Measurements from ENCODE around the gene UTF1. TPM values are rescaled to one million over a fixed set of nuclear protein-coding genes. Genes with fewer than 3 reads are reported as not detected.

Gene UTF1
- total and polyA plus RNA-seq, 8 donors, result not detected

DNA sequence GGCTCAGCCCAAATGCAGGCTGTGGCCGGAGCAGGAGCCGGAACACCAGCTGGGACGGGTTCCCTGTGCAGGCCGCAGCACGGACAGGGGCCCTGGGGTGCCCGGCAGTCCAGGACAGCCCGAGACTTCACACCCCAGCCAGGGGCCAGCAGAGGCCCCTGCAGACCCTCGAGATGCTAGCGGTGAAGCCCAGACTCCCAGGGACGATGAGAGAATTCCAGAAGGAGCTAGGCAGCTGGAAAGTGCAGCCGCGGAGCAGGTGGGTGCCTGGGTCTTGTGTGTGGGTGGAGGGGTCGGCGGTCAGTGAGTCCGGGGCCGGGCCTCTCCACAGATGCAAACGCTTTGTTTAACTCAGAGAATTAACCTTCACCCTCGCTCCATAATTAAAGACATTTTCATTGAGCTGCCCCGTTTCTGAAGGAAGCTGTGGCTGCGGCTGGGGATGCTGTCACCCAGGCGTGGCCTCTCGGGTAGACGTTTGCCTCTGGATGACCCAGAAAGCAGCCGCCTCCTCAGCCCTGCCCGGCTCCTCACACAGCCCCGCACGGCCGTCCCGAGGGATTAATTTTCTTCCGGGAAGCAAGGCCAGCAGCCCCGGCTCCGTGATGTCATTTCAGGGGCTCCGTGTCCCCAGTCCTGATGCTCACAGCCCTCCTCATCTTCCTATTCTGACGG lies 43.5 kb upstream of the UTF1 start:
- WGBS, 5 donors, result 66 to 77% (median 73%) methylated on average over 26 to 34 of the region's 34 CpGs
- TF ChIP-seq, protein P1, sequence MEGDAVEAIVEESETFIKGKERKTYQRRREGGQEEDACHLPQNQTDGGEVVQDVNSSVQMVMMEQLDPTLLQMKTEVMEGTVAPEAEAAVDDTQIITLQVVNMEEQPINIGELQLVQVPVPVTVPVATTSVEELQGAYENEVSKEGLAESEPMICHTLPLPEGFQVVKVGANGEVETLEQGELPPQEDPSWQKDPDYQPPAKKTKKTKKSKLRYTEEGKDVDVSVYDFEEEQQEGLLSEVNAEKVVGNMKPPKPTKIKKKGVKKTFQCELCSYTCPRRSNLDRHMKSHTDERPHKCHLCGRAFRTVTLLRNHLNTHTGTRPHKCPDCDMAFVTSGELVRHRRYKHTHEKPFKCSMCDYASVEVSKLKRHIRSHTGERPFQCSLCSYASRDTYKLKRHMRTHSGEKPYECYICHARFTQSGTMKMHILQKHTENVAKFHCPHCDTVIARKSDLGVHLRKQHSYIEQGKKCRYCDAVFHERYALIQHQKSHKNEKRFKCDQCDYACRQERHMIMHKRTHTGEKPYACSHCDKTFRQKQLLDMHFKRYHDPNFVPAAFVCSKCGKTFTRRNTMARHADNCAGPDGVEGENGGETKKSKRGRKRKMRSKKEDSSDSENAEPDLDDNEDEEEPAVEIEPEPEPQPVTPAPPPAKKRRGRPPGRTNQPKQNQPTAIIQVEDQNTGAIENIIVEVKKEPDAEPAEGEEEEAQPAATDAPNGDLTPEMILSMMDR (IDR thresholded peaks at IDR 0.05), result no peak
- TF ChIP-seq POLR2A (IDR thresholded peaks at IDR 0.05), result no peak
- no peak for TF ChIP-seq EP300 (IDR thresholded peaks at IDR 0.05)
- no peak for TF ChIP-seq POLR2AphosphoS5 (IDR thresholded peaks at IDR 0.05)
- no peak overlapping the region for H3K4me3 ChIP-seq
- H3K36me3 ChIP-seq, result no peaks in the 10 kb centered on the region
- no peak overlapping the region for H3K27ac ChIP-seq
- peaks cover 0 to under 1% (median 0%) of the 10 kb centered on the region in 4 donors for H3K9me3 ChIP-seq
- H3K27me3 ChIP-seq, result peaks cover 0 to 53% (median 3%) of the 10 kb centered on the region in 3 donors
- H3K4me1 ChIP-seq, result no peaks in the 10 kb centered on the region
- intact Hi-C loops (cut with DNase I; ENCODE audit: low total_unique reads), result no loop called here
- peak in 1 of 2 donors; percentile 47 for DNase-seq

DNA sequence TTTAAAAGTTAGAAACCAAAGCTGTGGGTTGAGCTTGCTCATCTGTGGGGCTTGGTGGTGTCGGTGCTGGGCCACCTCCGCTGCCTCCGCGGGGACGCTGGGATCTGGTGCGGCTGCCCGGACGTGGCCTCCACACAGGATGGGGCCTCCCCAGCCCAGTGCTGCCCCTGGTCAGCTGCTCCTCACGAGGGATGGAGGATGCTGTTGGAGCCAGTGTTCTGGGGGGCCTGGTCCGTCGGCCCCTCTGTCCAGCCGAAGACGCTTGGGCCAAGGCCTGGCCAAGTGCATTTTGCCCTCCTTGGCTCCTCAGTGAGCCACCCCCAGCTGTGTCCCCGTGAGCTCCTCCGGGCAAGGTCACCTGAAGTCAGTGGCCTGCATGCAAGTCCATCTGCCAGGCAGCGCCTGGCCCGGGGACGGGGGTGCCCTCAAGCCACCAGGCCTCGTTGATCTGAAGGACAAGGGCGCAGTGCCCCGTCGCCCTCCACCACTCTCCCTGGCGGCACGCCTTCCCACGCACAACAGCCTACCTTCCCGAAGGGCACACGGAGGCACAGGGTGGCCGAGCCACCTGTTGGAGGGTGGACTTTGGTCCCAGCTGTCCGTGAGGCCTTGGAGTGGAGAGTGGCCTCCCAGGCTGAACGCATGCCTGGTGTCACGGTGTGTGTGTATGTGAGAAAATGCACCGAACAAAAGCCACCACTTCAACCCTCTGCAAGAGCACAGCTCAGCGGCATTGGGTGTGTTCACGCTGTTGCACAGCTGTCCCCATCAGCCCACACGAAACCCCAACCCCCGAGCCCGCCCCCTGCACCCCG lies 42.7 kb upstream of the UTF1 start:
- peaks cover 0 to 8% (median 2%) of the 10 kb centered on the region in 4 donors for H3K9me3 ChIP-seq
- H3K4me1 ChIP-seq, result no peaks in the 10 kb centered on the region
- intact Hi-C loops (cut with DNase I; ENCODE audit: low total_unique reads), result no loop called here
- no peak overlapping the region for H3K27ac ChIP-seq
- 64 to 84% (median 73%) methylated on average over 12 to 38 of the region's 38 CpGs for WGBS, 5 donors
- H3K27me3 ChIP-seq, result peaks cover 0 to 52% (median 3%) of the 10 kb centered on the region in 3 donors
- DNase-seq, result peak in 1 of 2 donors; percentile 48
- no peak overlapping the region for H3K4me3 ChIP-seq
- TF ChIP-seq POLR2AphosphoS5 (IDR thresholded peaks at IDR 0.05) (no peak), POLR2A (IDR thresholded peaks at IDR 0.05) (no peak), EP300 (IDR thresholded peaks at IDR 0.05) (no peak)
- TF ChIP-seq, protein P1 (IDR thresholded peaks at IDR 0.05), result no peak
- no peaks in the 10 kb centered on the region for H3K36me3 ChIP-seq

DNA sequence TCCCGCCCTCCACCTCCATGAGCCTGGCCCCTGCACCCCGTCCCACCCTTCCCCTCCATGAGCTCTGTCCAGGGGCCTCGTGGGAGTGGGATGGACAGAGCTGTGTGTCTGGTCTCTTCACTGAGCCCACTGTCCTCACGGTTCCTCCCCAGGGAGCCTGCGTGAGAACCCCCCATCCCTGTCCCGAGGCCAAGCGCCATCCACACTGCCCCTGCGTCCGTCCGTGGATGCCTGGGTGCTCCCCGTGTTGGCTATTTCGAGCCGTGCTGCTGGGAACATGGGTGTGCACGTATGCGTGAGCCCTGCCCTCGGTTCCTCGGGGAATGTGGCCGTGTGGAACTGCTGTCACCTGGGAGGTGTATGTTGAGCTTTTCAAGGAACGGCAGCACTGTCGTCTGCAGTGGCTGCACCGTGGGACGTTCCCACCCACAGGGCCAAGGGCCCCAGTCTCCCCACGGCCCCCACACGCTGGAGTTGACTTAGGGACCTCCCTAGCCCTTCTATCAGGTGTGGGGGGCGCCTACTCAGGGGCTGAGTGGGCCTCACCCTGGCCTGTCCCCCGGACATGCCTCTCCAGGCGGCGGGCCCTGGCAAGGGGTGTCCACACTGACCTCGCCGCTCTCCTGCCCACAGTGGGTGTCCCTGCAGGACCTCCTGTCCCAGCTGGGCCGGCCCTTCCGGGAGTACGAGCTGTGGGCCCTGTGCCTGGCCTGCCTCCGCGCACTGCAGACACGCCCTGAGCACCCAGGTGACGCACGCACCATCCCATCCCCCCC lies 41.9 kb upstream of the UTF1 start:
- no peak for DNase-seq
- H3K4me1 ChIP-seq, result no peaks in the 10 kb centered on the region
- H3K4me3 ChIP-seq, result no peak overlapping the region
- intact Hi-C loops (cut with DNase I; ENCODE audit: low total_unique reads), result no loop called here
- TF ChIP-seq POLR2AphosphoS5 (IDR thresholded peaks at IDR 0.05) (no peak), POLR2A (IDR thresholded peaks at IDR 0.05) (no peak), EP300 (IDR thresholded peaks at IDR 0.05) (no peak)
- TF ChIP-seq, protein P1 (IDR thresholded peaks at IDR 0.05), result no peak
- no peak overlapping the region for H3K27ac ChIP-seq
- H3K36me3 ChIP-seq, result no peaks in the 10 kb centered on the region
- peaks cover 0 to 50% (median 3%) of the 10 kb centered on the region in 3 donors for H3K27me3 ChIP-seq
- H3K9me3 ChIP-seq, result peaks cover 0 to 14% (median 3%) of the 10 kb centered on the region in 4 donors
- WGBS, 5 donors, result 81 to 89% (median 85%) methylated on average over 32 to 38 of the region's 38 CpGs

DNA sequence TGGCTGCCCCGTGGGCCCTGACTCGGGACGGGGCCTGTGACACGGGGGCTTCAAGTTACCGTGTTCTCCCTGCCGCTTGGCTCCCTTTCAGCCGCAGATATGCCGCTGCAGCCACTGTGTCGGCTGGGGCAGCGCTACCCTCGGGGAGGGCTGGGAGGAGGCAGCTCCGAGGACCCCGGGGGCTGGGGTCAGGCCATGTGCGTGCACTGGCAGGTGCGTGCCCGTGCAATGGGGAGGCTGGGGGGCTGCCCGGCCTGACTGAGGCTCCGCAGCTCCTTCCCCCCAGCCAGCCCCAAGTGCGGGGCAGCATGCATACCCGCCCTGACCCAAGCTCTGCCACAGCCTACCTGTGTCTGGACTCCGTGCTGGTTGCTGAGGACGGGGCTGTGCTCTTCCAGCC lies 40.8 kb upstream of the UTF1 start:
- H3K9me3 ChIP-seq, result peaks cover 0 to 22% (median 9%) of the 10 kb centered on the region in 4 donors
- H3K4me3 ChIP-seq, result no peak overlapping the region
- H3K27me3 ChIP-seq, result peaks cover 0 to 50% (median 3%) of the 10 kb centered on the region in 3 donors
- no peaks in the 10 kb centered on the region for H3K36me3 ChIP-seq
- 87 to 94% (median 90%) methylated on average over 11 to 22 of the region's 22 CpGs for WGBS, 5 donors
- no peak overlapping the region for H3K27ac ChIP-seq
- intact Hi-C loops (cut with DNase I; ENCODE audit: low total_unique reads), result no loop called here
- TF ChIP-seq EP300 (IDR thresholded peaks at IDR 0.05) (no peak), POLR2A (IDR thresholded peaks at IDR 0.05) (no peak), POLR2AphosphoS5 (IDR thresholded peaks at IDR 0.05) (no peak)
- TF ChIP-seq, protein P1 (IDR thresholded peaks at IDR 0.05), result no peak
- DNase-seq, result no peak
- no peaks in the 10 kb centered on the region for H3K4me1 ChIP-seq

All from stomach (tissue), 9 donors.